Loucy (cell line): ENCODE data around the gene EBP.

Experiments
- H2AFZ ChIP-seq: fragments of 200-600 bp; sonication (generic); 2 replicates; pipeline ENCODE4 v1.6.0; 2016; ENCODE audit warnings: antibody characterized with exemption, mild to moderate bottlenecking, low read length, moderate library complexity
- H3F3A ChIP-seq: fragments of 200-600 bp; 2 replicates; pipeline ENCODE4 v1.6.0; 2016; ENCODE audit warnings: antibody characterized with exemption, low read depth, mild to moderate bottlenecking
- H3K27me3 ChIP-seq: fragments of 200-600 bp; sonication (generic); 2 replicates; pipeline ENCODE4 v1.6.1; 2014; ENCODE audit warnings: low read length, mild to moderate bottlenecking; ENCODE audit not compliant: insufficient read depth, poor library complexity, severe bottlenecking
- H3K36me3 ChIP-seq: fragments of 200-600 bp; sonication (generic); 2 replicates; pipeline ENCODE4 v1.6.1; 2016; ENCODE audit warnings: low read length; ENCODE audit not compliant: insufficient read depth
- H3K4me1 ChIP-seq: fragments of 200-600 bp; sonication (generic); 2 replicates; pipeline ENCODE4 v1.5.1; 2014; ENCODE audit warnings: low read length, mild to moderate bottlenecking; ENCODE audit not compliant: insufficient read depth, poor library complexity, severe bottlenecking
- H3K4me2 ChIP-seq: fragments of 200-600 bp; sonication (generic); 2 replicates; pipeline ENCODE4 v1.6.0; 2014; ENCODE audit warnings: antibody characterized with exemption, low read length, low read depth, mild to moderate bottlenecking; ENCODE audit not compliant: poor library complexity, severe bottlenecking
- H3K4me3 ChIP-seq: fragments of 200-600 bp; sonication (generic); 2 replicates; pipeline ENCODE4 v1.5.1; 2014; ENCODE audit warnings: low read length, mild to moderate bottlenecking, mixed read lengths; ENCODE audit not compliant: poor library complexity, severe bottlenecking
- H3K79me2 ChIP-seq: fragments of 200-600 bp; sonication (generic); 2 replicates; pipeline ENCODE4 v1.6.1; 2014; ENCODE audit warnings: low read length; ENCODE audit not compliant: insufficient read depth
- H3K9ac ChIP-seq: fragments of 200-600 bp; sonication (generic); 2 replicates; pipeline ENCODE4 v1.6.0; 2014; ENCODE audit warnings: mild to moderate bottlenecking, low read depth, low read length, moderate library complexity; ENCODE audit not compliant: poor library complexity, severe bottlenecking
- H3K9me2 ChIP-seq: fragments of 200-600 bp; sonication (generic); replicated peaks from 2 replicates; pipeline ENCODE4 v1.6.1; 2016; ENCODE audit warnings: low read depth, low read length, mixed read lengths
- H3K9me3 ChIP-seq: fragments of 200-600 bp; sonication (generic); 2 replicates; pipeline ENCODE4 v1.6.1; 2014; ENCODE audit warnings: mild to moderate bottlenecking, antibody characterized with exemption, low read length, low read depth; ENCODE audit not compliant: insufficient read depth
- H4K20me1 ChIP-seq: fragments of 200-600 bp; sonication (generic); 2 replicates; pipeline ENCODE4 v1.6.0; 2014; ENCODE audit warnings: antibody characterized with exemption, low read length, mild to moderate bottlenecking; ENCODE audit not compliant: insufficient read depth, poor library complexity, severe bottlenecking
- EZH2phosphoT487 ChIP-seq: fragments of 200-600 bp; IDR thresholded peaks from 2 replicates; pipeline ENCODE4 v1.6.1; 2018; ENCODE audit warnings: antibody characterized with exemption, mild to moderate bottlenecking, moderate library complexity, borderline replicate concordance
- TF ChIP-seq, protein P1 (sequence below): fragments of 200-600 bp; sonication (generic); conservative IDR thresholded peaks from 2 replicates; pipeline ENCODE4 v1.5.1; 2014; ENCODE audit warnings: mild to moderate bottlenecking, antibody characterized with exemption, low read length

EBP gene

DNA sequence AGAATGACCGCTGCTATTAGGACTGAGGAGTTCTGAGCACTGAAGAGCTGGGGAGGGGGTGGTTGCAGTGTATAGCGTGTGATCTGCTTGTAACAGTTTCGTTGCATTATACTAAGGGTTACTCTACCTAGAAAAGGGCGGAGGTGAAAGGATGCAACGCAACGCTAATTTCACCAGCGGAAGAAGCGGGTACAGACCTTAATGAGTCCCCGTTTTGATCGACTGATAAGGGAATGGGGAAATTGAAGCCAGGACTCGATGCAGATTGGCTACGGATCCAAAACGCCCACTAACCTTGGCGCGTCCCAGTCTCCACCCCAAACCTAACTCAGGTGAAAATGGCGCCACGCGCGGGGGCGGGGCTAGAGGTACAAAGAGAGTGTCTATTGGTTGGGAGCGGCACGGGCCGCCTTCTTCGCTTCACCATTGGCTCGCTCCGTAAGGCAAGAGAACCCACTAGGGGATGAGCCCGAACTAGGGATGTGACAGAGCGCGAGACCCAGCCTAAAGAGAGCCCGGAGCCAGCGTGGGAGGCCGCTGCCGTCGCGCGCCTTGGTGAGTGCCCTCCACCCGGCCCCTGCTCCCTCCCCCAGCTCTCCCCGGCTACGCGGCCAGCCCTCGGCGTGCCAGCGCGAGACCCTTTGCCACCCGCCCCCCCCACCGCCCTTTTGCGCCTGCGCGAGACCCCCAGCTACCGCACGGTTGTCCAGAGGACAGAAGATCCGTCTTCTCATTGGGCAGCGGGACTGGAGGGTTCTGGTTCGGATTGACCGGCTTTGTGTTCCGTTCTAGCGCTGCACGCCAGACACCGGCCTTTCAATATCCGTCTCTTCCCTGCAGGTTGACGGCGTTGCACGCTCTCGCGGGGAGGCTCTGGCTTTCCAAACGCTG lies at the start of gene EBP:
Gene EBP, plus strand, starts transcription at position 456 of the 891 bp plus-strand sequence. CDS start 1,964 bp downstream, outside the sequence.
- Histone ChIP-seq H3K4me1 (peaks cover 28% of the 10 kb centered on the region), H2AFZ (peak within 1 kb of the TSS; percentile 51; the same call in 1 of the 2 replicates), H3K4me2 (peak within 1 kb of the TSS; percentile 97), H3K36me3 (peaks cover 5% of the 10 kb centered on the region; the same call in 1 of the 2 replicates), H3K27me3 (no peaks in the 10 kb centered on the region), H3F3A (peaks cover 4% of the 10 kb centered on the region; the same call in 1 of the 2 replicates), H4K20me1 (peaks cover 9% of the 10 kb centered on the region), H3K79me2 (peaks cover 44% of the 10 kb centered on the region), H3K9me3 (no peaks in the 10 kb centered on the region), H3K4me3 (peak within 1 kb of the TSS; percentile 89), H3K9me2 (no peaks in the 10 kb centered on the region), H3K9ac (peak within 1 kb of the TSS; percentile 93)
- TF ChIP-seq, protein P1, sequence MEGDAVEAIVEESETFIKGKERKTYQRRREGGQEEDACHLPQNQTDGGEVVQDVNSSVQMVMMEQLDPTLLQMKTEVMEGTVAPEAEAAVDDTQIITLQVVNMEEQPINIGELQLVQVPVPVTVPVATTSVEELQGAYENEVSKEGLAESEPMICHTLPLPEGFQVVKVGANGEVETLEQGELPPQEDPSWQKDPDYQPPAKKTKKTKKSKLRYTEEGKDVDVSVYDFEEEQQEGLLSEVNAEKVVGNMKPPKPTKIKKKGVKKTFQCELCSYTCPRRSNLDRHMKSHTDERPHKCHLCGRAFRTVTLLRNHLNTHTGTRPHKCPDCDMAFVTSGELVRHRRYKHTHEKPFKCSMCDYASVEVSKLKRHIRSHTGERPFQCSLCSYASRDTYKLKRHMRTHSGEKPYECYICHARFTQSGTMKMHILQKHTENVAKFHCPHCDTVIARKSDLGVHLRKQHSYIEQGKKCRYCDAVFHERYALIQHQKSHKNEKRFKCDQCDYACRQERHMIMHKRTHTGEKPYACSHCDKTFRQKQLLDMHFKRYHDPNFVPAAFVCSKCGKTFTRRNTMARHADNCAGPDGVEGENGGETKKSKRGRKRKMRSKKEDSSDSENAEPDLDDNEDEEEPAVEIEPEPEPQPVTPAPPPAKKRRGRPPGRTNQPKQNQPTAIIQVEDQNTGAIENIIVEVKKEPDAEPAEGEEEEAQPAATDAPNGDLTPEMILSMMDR = no peak
- TF ChIP-seq EZH2phosphoT487 = no peak

DNA sequence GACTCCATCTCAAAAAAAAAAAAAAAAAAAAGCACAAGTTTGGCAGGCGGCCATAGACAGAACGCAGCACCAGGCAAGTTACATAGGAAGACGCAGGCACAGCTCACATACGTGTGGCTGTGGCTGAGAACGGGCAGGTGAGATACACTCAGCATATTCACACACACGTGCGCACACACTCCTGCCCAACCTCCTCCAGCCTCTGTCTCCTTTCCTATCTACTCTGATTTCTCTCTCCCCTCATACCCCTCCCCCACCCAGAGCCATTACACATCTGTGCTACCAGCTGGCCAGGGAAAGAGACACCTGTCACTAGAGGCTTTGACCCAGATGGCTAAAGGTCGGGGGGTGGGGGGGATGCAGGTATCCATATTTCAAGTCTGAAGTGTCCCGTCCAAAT lies 49.4 kb upstream of the EBP start:
- Histone ChIP-seq H3K4me3 (no peak overlapping the region), H3K9me3 (no peaks in the 10 kb centered on the region), H4K20me1 (no peaks in the 10 kb centered on the region), H3K9me2 (no peaks in the 10 kb centered on the region), H3K36me3 (no peaks in the 10 kb centered on the region), H3K4me1 (peaks cover 14% of the 10 kb centered on the region), H3K9ac (no peak overlapping the region), H3K4me2 (no peak overlapping the region), H2AFZ (no peak overlapping the region), H3K79me2 (peaks cover 19% of the 10 kb centered on the region), H3K27me3 (no peaks in the 10 kb centered on the region), H3F3A (no peaks in the 10 kb centered on the region)
- TF ChIP-seq EZH2phosphoT487 = no peak
- TF ChIP-seq, protein P1 = no peak

DNA sequence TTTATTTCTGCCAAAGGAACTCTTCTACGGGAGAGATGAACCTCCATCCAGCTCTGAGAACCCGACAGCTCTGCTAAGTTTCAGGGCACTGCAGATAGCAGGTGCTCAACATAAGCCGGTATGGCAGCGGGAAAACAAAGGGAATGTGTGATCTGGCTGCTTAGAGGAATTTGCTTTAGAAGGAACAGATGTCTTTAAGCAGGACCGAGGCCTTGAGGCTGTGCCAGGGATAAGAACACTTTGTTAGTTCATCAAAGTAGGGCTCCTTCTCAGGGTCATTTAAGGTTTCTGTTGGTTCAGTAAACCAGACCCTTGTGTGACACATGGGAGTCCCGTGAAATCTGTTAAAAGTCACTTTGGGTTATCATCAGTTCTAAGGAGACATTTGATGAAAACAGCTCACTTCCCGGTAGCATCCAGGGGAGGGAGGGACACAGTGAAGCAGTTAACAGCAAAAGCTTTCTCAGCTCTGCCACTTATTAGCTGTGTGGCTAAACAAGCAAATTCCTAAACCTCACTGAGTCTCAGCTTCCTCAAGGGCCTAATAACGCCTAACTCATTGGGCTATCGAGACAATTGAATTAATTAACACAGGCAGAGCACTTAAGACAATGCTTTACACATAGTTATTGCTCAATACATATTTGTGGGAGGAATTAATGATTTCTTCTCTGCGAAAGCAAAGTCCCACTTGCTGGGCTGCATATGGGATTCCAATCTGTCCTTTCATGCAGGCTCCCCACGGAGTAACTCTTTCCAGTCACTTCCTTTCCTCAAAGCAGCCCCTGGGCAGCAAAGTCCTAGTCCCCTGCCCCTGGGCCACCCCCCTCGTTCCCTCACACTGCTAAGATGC lies 48.5 kb upstream of the EBP start:
- Histone ChIP-seq H3K9me3 (no peaks in the 10 kb centered on the region), H2AFZ (no peak overlapping the region), H3K4me2 (no peak overlapping the region), H4K20me1 (no peaks in the 10 kb centered on the region), H3K79me2 (peaks cover 28% of the 10 kb centered on the region), H3F3A (no peaks in the 10 kb centered on the region), H3K4me3 (no peak overlapping the region), H3K4me1 (peaks cover 16% of the 10 kb centered on the region), H3K27me3 (no peaks in the 10 kb centered on the region), H3K36me3 (no peaks in the 10 kb centered on the region), H3K9ac (no peak overlapping the region), H3K9me2 (no peaks in the 10 kb centered on the region)
- TF ChIP-seq EZH2phosphoT487 = no peak
